Germinal center (tissue), 1 donor: Measurements from ENCODE around the gene ACTR2.
A peak's percentile ranks its signal among the peaks of the same experiment; 100 is the strongest.
"Not testable (repeated sequence)": the region's sequence is repeated elsewhere in the genome, so short reads cannot be mapped to it uniquely, and the experiment has no call there.

Experiments used
- DNase-seq: peaks from one replicate; pipeline ENCODE4 v3.0.0; 2012; ENCODE audit warnings: mixed read lengths, low spot score

Gene ACTR2

DNA sequence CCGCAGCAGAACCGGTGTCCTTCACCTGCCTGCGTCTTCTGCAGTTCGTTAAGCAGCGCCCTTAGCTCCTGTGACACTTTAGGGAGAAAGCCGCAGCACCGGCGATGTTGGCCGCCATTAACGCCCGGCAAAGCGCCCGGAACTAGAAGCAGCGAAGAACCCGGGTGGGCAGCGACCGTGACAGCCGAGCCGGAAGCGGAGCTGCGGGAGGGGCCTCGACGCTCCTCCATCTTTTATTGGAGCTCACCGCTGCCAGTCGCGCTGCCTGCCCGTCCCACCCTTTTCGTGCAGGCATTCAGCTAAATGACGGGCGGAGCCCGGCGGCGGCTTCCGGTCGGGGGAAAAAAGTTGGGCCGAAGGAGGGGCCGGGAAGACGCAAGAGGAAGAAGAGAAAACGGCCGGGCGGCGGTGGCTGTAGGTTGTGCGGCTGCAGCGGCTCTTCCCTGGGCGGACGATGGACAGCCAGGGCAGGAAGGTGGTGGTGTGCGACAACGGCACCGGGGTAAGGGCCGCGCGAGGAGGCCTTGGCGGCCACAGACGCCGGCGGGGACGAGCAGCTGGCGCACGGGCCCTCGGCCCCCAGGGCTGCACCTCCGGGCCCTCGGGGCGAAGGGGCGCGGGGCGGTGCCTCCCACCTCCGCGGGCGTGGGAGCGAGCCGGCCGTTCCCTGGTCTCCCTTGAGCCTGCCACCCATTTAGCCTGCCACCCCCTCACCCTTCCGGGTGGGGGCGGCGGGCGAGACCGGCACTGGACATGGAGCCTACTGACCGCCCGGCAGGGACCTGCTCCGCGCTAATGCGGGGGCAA lies at the start of gene ACTR2:
ACTR2 (plus strand) TSS at position 376 of the 807 bp plus-strand sequence; CDS start at position 455, 79 bp downstream.
- peak; percentile 92 for DNase-seq

DNA sequence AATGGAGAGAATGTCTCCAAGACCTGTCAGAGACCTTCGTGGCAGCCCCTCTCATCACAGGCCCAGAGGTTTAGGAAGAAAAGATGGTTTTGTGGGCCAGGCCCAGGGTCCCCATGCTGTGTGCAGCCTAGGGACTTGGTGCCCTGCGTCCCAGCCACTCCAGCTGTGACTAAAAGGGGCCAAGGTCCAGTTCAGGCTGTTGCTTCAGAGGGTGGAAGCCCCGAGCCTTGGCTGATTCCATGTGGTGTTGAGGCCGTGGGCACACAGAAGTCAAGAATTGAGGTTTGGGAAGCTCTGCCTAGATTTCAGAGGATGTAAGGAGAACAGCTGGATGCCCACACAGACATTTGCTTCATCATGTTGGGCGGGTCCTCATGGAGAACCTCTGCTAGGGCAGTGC lies 45.1 kb upstream of the ACTR2 start:
- DNase-seq: no peak

DNA sequence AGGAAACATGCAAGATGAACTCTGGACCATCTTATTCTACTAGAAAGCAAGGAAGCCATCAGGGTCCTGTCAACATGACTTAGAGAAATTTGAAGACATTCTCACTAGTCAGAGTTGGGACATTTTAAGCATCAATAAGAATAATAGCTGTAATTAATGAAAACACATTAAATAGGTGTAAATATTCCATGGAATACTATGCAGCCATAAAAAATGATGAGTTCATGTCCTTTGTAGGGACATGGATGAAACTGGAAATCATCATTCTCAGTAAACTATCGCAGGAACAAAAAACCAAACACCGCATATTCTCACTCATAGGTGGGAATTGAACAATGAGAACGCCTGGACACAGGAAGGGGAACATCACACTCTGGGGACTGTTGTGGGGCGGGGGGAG lies 44.2 kb upstream of the ACTR2 start:
- not testable (repeated sequence) for DNase-seq

DNA sequence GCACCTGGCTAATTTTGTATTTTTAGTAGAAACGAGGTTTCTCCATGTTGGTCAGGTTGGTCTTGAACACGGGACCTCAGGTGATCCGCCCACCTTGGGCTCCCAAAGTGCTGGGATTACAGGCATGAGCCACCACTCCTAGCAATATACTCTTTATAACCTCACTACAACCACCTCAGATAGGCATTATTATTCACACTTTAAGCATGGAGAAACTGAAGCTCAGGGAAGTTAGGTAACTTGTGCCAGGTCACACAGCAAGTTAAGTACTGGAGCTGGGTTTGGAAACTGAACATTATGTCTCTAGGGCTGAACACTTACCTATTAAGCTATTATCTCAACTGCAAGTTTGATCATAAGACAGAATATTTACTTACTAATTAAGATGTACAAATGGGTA lies 42.6 kb upstream of the ACTR2 start:
- no peak for DNase-seq

DNA sequence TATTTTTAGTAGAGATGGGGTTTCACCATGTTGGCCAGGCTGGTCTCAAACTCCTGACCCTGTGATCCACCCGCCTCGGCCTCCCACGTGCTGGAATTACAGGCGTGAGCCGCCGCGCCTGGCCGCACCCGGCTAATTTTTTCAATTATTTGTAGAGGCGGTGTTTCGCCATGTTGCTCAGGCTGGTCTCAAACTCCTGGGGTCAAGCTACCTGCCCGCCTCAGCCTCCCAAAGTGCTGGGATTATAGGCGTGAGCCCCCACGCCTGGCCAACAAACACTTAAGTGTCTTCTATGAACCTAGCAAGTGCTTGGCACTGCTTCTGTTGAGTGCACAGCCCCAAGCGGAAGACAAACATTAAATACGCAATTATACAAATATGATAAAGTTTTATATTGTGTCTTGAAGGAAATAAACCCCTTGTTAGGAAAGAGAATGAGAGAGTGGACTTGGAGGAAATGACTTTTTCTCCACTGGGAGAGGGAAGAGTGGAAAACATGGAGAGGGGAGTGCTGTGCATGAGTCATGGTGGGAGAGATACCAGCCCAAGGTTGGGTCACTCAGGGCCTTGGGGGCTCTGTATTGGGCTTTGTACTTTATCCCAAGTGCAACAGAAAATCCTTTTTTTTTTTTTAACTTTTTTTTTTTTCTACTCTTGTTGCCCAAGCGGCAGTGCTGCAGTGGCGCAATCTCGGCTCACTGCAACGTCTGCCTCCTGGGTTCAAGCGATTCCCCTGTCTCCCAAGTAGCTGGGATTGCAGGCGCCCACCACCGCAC lies 41.4 kb upstream of the ACTR2 start:
- no peak for DNase-seq

DNA sequence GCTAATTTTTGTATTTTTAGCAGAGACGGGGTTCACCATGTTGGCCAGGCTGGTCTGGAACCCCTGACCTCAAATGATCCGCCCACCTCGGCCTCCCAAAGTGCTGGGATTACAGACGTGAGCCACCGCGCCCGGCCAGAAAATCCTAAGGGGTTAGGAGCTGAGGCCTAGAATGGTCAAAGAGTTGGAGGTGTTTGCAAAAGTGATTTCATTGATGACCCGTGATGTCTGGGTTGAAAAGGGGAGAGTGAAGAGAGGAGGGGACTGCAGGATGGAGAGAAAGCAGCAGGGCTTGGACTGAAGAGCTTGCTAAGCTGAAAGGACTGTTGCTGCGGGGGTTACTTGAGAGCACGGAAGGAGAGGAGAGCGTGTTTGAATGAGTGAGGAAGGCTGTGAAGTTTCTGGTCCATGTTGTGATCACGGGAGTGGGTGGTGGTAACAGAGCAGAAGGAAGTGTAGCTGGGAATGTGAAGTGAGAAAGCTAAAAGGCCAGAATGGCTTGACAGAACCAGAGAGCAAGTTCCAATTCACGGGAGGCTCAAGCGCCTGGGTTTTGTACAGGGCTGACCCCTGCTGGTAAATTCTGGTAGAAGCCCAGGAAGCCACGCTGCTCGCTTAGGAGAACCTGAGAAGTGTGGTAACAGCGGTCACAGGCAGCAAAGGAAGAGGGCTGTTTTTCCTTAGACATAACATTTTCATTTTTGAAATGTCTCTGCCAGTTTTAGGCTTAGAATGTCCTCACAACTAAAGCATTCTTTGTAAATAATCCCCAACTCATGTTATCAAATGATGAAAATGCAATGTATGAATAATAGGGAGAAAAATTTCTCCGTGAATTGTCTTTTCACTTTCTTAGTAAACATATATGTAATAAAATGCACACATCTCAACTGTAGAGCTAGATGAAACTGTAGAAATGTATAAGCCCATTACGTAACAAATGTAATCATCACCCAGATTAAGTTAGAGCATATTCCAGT lies 40.5 kb upstream of the ACTR2 start:
- peak; percentile 85 for DNase-seq

DNA sequence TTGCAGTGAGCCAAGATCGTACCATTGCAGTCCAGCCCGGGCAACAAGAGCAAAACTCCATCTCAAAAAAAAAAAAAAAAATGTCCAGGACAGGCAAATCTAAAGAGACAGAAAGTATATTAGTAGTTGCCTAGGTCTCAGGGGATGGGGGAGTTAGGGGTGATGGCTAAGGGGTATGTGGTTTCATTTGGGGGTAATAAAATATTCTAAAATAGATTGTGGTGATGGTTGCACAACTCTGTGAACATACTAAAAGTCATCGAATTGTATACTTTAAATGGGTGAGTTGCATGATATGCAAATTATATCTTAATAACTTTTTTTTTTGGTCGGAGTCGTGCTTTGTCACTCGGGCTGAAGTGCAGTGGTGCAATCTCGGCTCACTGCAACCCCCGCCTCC lies 34.2 kb upstream of the ACTR2 start:
- no peak for DNase-seq

DNA sequence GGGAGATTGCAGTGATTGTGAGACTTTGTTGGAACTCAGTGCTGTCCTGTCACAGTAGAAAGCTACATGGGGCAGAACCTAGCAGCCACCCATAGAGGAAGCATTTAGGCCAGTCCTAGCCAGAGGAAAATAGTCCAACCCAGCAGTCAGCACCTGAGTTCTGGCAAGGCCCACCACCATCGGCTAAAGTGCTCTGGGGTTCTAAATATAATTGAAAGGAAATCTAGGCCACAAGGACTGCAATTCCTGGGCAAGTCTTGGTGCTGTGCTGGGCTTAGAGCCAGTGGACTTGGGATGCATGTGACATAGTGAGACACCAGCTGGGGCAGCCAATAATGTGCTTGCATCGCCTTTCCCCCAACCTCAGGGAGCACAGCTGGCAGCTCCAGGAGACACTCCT lies 28.9 kb upstream of the ACTR2 start:
- no peak for DNase-seq

DNA sequence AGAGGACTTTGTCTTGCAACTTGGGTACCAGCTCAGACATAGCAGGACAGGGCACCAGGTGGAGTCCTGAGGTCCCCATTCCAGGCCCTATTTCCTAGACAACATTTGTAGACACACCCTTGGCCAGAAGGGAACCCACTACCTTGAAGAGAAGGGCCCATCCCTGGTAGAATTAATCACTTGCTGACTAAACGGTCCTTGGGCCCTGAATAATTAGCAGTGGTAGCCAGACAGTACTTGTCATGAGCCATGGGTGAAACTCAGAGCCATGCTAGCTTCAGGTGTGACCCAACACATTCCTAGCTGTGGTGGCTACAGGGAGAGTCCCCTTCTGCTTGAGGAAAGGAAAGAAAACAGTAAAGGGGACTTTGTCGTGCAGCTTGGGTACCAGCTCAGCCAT lies 28.5 kb upstream of the ACTR2 start:
- no peak for DNase-seq

DNA sequence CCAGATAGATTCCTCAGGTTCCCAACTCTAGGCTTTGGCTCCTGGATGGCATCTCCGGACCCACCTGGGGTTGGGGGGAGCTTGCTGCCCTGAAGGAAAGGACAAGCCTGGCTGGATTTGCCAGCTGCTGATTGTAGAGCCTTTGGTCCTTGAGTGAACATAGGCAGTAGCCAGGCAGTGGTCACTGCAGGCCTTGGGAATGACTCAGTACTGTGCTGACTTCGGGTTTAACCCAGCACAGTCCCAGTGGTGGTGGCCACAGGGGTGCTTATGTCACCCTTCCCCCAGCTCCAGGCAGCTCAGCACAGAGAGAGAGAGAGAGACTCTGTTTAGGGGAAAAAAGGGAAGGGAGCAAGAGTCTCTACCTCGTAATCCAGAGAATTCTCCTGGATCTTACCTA lies 27.7 kb upstream of the ACTR2 start:
- DNase-seq: no peak

DNA sequence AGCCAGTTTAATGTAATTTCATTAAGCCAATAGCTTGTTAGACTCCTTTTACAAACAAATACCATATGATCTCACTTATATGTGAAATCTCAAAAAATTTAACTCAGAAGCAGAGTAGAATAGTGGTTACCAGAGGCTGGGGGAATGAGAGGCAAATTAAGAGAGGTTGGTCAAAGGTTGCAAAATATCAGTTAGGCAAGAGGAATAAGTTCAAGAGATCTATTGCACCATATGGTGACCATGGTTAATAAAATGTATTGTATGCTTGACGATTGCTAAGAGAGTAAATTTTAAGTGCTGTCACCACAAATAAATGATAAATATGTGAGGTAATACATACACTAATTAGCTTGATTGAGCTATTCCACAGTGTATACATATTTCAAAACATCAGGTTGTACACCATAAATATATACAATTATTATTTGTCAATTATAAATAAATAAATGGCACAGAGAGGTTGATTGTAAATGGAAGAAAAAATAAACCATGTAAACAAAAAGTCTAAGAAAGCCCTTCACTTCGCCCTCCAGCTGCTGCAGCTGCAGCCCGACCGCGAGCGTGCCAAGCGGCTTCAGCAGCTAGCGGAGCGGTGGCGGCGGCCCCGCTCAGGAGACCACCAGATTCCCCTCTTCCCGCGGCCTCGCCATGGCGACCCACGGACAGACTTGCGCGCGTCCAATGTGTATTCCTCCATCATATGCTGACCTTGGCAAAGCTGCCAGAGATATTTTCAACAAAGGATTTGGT lies 23.0 kb upstream of the ACTR2 start:
- no peak for DNase-seq

DNA sequence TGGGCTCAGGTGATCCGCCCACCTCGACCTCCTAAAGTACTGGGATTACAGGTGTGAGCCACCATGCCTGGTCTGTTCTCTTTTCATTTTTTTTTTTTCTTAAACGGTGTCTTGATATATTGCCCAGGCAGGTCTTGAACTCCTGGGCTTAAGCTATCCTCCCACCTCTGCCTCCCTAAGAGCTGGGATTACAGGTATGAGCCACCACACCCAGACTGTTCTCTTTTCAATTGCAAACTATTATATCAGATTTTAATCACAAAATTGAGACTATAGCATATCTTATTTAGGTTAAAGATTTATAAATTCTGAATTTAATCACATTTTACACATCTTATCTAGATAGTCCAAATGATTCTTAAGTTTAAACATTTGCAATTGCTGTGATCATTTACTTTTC lies 15.5 kb upstream of the ACTR2 start:
- DNase-seq: no peak

DNA sequence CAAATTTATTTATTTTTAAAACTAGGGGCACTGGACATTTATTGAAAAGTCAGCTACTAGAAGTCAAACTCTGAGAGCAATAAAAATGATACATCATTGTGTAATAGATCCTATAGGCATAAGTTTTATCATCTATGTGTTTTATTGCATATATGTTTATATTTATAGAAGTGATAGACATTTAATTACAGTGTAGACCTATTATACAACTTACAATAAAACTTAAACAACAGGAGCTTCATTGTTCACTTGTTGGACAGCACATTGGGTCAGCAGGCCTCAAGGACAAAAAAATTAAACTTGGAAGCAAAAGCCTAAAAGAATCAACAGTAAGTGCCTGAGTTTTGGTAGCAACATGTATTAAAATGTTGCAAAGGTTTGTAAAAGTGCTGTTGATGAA lies 15.0 kb upstream of the ACTR2 start:
- no peak for DNase-seq

DNA sequence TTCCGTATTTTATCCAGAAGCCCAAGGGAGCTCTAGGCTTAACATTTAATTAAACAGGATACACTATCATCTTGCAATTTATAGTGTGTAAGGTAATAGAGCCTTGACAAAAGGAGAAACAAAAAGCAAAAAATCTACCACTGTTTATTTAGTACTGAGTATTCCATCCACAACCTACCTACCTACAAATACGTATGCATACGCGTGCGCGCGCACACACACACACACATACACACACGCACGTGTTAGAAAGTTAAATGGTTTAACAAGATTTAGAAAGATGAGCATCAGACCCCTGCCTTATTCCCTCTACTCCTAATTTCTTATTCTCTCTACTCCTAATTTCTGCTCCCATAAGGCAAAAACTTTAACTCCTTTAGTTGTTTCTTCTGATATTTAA lies 14.6 kb upstream of the ACTR2 start:
- no peak for DNase-seq

DNA sequence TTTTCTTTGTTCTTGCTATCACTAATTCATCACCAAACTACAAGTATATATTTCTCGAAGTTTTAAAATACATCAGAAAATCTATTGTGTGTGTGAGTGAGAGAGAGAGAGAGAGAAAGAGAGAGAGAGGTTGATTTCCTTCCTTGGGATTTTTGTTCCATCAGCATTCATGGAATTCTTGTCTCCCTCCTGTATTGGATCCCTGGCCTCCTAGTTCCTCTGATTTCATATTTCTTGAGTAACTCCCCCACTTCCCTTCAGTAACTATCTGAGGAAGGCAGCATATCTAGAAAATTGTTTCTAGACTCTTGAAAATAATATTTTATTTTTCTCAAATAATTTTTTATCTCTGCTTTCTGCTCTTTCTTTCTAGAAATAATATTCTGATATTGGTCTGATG lies 13.3 kb upstream of the ACTR2 start:
- DNase-seq: no peak

DNA sequence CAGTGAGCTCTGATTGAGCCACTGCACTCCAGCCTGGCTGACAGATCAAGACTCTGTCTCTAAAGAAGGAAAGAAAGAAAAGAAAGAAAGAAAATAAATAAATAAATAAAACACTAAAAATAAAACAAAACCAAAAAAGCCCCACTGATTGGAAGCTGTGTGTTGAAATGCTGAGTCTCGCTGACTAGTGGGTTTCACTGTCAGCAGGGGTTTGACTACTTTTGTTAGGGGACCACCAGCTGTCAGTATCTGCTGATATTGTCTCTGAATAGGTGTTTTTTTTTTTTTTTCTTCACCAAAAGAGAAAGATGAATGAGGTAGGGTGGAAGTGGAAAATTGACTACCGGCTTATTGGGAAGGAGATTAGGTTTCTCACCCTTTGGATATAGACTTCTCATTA lies 12.8 kb upstream of the ACTR2 start:
- DNase-seq: no peak

DNA sequence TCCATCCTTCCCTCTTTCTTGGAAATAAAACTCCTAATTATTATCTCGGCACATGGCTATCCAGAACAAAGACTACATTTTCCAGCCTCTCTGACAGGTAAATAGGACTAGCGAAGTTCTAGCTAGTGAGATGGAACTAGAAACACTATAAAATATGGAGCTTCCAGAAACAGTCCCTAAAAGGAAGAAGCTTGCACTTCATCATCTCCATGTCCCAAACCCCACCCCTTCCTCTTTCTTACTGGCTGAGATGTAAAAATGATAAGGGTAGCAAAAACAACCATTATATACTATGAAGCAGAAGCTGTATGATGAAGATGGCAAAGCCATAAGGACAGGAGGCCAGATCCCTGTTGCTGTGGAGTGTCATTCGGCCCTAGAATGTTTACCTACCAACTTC lies 11.7 kb upstream of the ACTR2 start:
- DNase-seq: no peak

DNA sequence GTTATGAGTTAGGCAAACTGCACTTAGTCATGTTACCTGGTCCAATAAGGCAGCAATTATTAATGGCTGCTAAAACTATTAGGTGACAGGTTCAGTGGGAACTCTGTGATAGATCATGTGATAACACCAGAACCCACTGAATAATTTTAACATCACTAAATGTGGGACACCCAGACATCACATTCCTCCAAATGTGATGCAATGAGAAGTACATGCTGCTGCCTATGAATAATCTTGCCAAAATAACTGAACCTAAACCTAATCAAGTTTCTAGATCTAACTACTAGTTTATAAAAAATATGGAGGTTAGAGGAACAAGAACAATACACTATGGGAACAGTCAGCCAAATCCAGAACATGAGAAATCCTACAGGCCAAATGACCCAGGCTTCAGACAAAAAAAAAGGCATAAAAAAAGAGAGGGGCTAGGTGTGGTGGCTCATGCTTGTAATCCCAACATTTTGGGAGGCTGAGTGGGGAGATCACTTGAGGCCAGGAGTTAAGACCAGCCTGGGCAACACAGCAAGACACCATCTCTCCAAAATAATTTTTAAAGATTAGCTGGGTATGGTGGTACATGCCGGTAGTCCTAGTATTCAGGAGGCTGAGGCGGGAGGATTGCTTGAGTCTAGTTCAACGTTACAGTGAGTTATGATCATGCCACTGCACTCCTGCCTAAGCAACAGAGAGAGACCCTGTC lies 7.0 kb upstream of the ACTR2 start:
- no peak for DNase-seq

DNA sequence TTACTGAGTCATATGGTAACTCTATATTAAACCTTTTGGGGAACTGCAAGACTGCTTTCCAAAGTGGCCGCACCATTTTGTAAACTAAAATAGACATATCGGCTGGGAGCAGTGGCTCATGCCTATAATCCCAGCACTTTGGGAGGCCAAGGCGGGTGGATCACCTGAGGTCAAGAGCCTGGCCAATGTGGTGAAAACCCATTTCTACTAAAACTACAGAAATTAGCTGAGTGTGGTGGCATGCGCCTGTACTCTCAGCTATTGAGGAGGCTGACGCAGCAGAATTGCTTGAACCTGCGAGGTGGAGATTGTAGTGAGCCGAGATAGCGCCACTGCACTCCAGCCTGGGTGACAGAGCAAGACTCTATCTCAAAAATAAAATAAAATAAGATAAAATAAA lies 6.4 kb upstream of the ACTR2 start:
- DNase-seq: not testable (repeated sequence)

DNA sequence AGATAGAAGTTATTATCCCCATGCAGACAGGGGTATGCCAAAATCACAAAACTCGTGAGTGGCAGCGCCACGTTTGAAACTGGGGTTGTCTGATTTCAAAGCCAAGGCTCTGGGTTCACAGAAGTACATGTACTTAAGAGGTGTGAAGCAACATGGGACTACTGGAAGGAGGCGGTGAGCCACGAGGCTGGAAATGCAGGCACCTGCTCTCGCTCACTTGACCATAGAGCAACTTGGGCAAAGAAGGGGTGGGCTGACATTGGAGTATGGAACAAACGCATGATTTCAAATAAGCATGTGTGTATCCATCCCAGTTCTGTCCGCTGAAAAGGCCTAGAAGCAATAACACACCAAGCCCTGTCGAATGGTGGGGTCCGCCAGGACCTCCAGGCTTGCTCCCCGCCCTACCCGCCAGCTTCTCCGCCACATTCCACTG lies 593 bp upstream of the ACTR2 start:
- no peak for DNase-seq

DNA sequence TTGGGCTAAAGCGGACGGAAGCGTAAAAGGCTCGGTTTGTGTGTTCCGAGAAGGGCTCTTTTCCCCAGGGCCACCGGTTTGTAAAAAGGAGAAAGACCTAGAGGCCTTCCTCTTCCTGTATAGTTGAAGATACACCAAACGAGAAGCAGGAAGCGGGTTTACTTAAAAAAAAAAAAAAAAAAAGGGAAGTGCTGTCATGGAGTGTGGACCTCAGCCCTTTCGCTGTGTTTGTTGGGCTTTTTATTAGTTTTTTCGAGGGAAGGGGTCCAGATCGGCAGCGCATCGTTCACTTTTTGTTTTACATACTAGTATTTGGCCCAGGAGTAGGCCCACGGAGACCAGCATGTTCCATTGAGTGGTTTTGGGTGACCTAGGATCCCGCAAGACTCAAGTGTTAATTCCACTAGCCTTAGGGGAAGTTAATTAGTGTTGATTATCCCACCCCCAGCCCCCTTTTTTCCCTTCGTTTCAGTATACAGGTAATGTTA lies 676 bp downstream of the ACTR2 start:
- DNase-seq: peak; percentile 66
